Stimulated activated CD8-positive, alpha-beta memory T cell treated with anti-CD3 and anti-CD28 coated beads, Interleukin-2, amount 100 ng/mL, for 48 hours (primary cell): ENCODE results near the gene PHIP.
"Not testable (repeated sequence)": the region's sequence is repeated elsewhere in the genome, so short reads cannot be mapped to it uniquely, and the experiment has no call there.

Experiments
- DNase-seq, 2 donors: peaks; one replicate each; pipeline ENCODE4 v3.0.0-alpha.2; 2020; ENCODE audit warnings: low read depth in 2 of 2

Gene PHIP

GRCh38 chr6:78925317-78925716, 152.7 kb downstream of the PHIP start:
- no peak for DNase-seq

- not testable (repeated sequence) for DNase-seq
Measured at GRCh38 chr6:78921168-78921567, 156.9 kb downstream of the PHIP start.

- no peak for DNase-seq
Measured at GRCh38 chr6:78917788-78918187, 160.3 kb downstream of the PHIP start.

- no peak for DNase-seq
Measured at GRCh38 chr6:78916411-78916810, 161.6 kb downstream of the PHIP start.

- no peak for DNase-seq
Measured at GRCh38 chr6:78911218-78911940, 166.7 kb downstream of the PHIP start.

- peak in 1 of 2 donors; percentile 9 for DNase-seq
Measured at GRCh38 chr6:78910591-78911171, 167.4 kb downstream of the PHIP start.

- DNase-seq, result no peak
Measured at GRCh38 chr6:78910010-78910409, 168.0 kb downstream of the PHIP start.

- DNase-seq, result no peak
Measured at GRCh38 chr6:78909391-78909790, 168.7 kb downstream of the PHIP start.

GRCh38 chr6:78908621-78909020, 169.4 kb downstream of the PHIP start:
- no peak for DNase-seq

GRCh38 chr6:78896227-78896626, 181.8 kb downstream of the PHIP start:
- DNase-seq, result no peak

- not testable (repeated sequence) for DNase-seq
Measured at GRCh38 chr6:78889901-78890300, 188.2 kb downstream of the PHIP start.
